ENCODE measurements around the gene PDE10A. TPM values are rescaled to one million over a fixed set of nuclear protein-coding genes. Genes with fewer than 3 reads are reported as not detected.
"Not testable (repeated sequence)": the region's sequence is repeated elsewhere in the genome, so short reads cannot be mapped to it uniquely, and the experiment has no call there.

Gene PDE10A
- total RNA-seq, 1 experiment from 2014 or later, result 1.8 TPM

- Mint-ChIP-seq H3K27me3 (ENCODE audit: insufficient read depth, unreplicated experiment) (no peaks in the 10 kb centered on the region), H3K4me1 (ENCODE audit: insufficient read depth, unreplicated experiment) (peaks cover 2% of the 10 kb centered on the region), H3K36me3 (ENCODE audit: insufficient read depth, unreplicated experiment) (no peaks in the 10 kb centered on the region), H3K9me3 (ENCODE audit: unreplicated experiment) (peaks cover 19% of the 10 kb centered on the region), H3K27ac (ENCODE audit: low read depth, unreplicated experiment) (no peak overlapping the region), H3K4me3 (ENCODE audit: unreplicated experiment) (no peak overlapping the region)
- no peak for DNase-seq (ENCODE audit: unreplicated experiment)
- intact Hi-C loops (cut with micrococcal nuclease), result no loop called here
- no peak for TF ChIP-seq CTCF (IDR thresholded peaks at IDR 0.05; ENCODE audit: unreplicated experiment)
- no TSS peak for BruUV-seq (replicated peaks)
- ChIA-PET POLR2A (no interaction called here), CTCF (no interaction called here)
Measured at GRCh38 chr6:165568326-165568725, 94.7 kb downstream of the PDE10A start.

DNA sequence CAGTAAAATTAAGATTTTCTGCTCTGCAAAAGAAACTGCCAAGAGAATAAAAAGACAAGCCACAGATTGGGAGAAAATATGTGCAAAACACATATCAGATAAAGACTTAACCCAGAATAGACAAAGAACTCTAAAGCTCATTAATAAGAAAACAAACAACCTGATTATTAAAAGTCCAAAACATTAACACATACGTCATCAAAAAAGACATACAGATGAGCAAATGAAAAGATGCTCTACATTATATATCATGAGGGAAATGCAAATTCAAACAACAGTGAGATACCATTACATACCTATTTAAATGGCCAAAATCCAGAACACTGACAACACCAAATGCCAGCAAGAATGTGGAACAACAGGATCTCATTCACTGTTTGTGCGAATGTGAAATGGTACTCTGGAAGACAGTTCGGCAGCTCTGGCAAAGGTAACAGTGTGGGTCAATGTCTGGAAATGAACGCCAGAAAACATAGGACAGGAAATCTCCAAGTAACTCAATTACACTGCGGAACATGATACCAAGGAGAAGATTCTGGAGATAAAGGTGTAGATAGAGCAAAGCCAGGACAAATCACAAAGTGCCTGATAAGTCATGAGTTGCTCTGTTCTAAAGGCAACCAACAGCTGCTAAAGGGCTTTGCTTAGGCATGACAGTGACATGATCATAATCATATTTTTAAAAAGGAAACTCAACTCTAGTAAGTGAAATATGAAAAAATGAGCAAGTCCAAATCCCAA is 96.8 kb downstream of the PDE10A start:
- ChIA-PET CTCF (no interaction called here), POLR2A (interaction anchor here (0.6 kb wide), 1 partner anchor 534 kb away, joined by 3 read pairs; no protein-coding TSS in a partner anchor)
- no peaks in the 10 kb centered on the region for H3K27me3 Mint-ChIP-seq (ENCODE audit: insufficient read depth, unreplicated experiment)
- no peaks in the 10 kb centered on the region for H3K4me1 Mint-ChIP-seq (ENCODE audit: insufficient read depth, unreplicated experiment)
- H3K4me3 Mint-ChIP-seq (ENCODE audit: unreplicated experiment), result no peak overlapping the region
- H3K27ac Mint-ChIP-seq (ENCODE audit: low read depth, unreplicated experiment), result no peak overlapping the region
- H3K36me3 Mint-ChIP-seq (ENCODE audit: insufficient read depth, unreplicated experiment), result no peaks in the 10 kb centered on the region
- no TSS peak for BruUV-seq (replicated peaks)
- no peak for TF ChIP-seq CTCF (IDR thresholded peaks at IDR 0.05; ENCODE audit: unreplicated experiment)
- no peak for DNase-seq (ENCODE audit: unreplicated experiment)
- intact Hi-C loops (cut with micrococcal nuclease), result no loop called here
- peaks cover 19% of the 10 kb centered on the region for H3K9me3 Mint-ChIP-seq (ENCODE audit: unreplicated experiment)

- ChIA-PET CTCF (interaction anchor here (0.5 to 0.7 kb wide), 2 partner anchors 278 to 449 kb away, joined by 3 read pairs; no protein-coding TSS in a partner anchor), POLR2A (no interaction called here)
- Mint-ChIP-seq H3K9me3 (ENCODE audit: unreplicated experiment) (peaks cover 24% of the 10 kb centered on the region), H3K27ac (ENCODE audit: low read depth, unreplicated experiment) (no peak overlapping the region), H3K36me3 (ENCODE audit: insufficient read depth, unreplicated experiment) (no peaks in the 10 kb centered on the region), H3K4me3 (ENCODE audit: unreplicated experiment) (no peak overlapping the region), H3K27me3 (ENCODE audit: insufficient read depth, unreplicated experiment) (no peaks in the 10 kb centered on the region), H3K4me1 (ENCODE audit: insufficient read depth, unreplicated experiment) (no peaks in the 10 kb centered on the region)
- intact Hi-C loops (cut with micrococcal nuclease), result no loop called here
- BruUV-seq (replicated peaks), result no TSS peak
- no peak for TF ChIP-seq CTCF (IDR thresholded peaks at IDR 0.05; ENCODE audit: unreplicated experiment)
- DNase-seq (ENCODE audit: unreplicated experiment), result no peak
Measured at GRCh38 chr6:165562421-165563090, 100.5 kb downstream of the PDE10A start.

DNA sequence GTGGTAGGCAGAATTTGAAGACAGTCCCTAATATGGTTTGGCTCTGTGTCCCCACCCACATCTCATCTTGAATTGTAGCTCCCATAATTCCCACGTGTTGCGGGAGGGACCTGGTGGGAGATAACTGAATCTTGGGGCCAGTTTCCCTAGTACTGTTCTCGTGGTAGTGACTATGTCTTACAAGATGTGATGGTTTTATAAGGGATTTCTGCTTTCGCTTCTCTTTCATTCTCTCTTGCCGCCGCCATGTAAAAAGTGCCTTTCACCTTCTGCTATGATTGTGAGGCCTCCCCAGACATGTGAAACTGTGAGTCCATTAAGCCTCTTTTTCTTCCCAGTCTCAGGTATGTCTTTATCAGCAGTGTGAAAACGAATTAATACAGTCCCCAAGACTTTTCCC is 103.4 kb downstream of the PDE10A start:
- Mint-ChIP-seq H3K9me3 (ENCODE audit: unreplicated experiment) (peaks cover 6% of the 10 kb centered on the region), H3K4me1 (ENCODE audit: insufficient read depth, unreplicated experiment) (peaks cover 6% of the 10 kb centered on the region), H3K4me3 (ENCODE audit: unreplicated experiment) (no peak overlapping the region), H3K27ac (ENCODE audit: low read depth, unreplicated experiment) (no peak overlapping the region), H3K36me3 (ENCODE audit: insufficient read depth, unreplicated experiment) (no peaks in the 10 kb centered on the region), H3K27me3 (ENCODE audit: insufficient read depth, unreplicated experiment) (no peaks in the 10 kb centered on the region)
- BruUV-seq (replicated peaks), result no TSS peak
- intact Hi-C loops (cut with micrococcal nuclease), result no loop called here
- CTCF ChIA-PET, result interaction anchor here (0.7 kb wide), 2 partner anchors 75 to 876 kb away, joined by 4 read pairs; no protein-coding TSS in a partner anchor
- POLR2A ChIA-PET, result no interaction called here
- TF ChIP-seq CTCF (IDR thresholded peaks at IDR 0.05; ENCODE audit: unreplicated experiment), result no peak
- DNase-seq (ENCODE audit: unreplicated experiment), result no peak

DNA sequence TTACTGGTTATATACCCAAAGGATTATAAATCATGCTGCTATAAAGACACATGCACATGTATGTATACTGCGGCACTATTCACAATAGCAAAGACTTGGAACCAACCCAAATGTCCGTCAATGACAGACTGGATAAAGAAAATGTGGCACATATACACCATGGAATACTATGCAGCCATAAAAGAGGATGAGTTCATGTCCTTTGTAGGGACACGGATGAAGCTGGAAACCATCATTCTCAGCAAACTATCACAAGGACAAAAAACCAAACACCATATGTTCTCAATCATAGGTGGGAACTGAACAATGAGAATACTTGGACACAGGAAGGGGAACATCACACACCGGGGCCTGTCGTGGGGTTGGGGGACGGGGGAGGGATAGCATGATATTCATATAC is 104.9 kb downstream of the PDE10A start:
- DNase-seq (ENCODE audit: unreplicated experiment); CTCF ChIA-PET; POLR2A ChIA-PET; BruUV-seq (replicated peaks); H3K4me1 Mint-ChIP-seq (ENCODE audit: insufficient read depth, unreplicated experiment); intact Hi-C loops (cut with micrococcal nuclease); H3K27me3 Mint-ChIP-seq (ENCODE audit: insufficient read depth, unreplicated experiment); H3K9me3 Mint-ChIP-seq (ENCODE audit: unreplicated experiment); H3K36me3 Mint-ChIP-seq (ENCODE audit: insufficient read depth, unreplicated experiment); H3K27ac Mint-ChIP-seq (ENCODE audit: low read depth, unreplicated experiment); H3K4me3 Mint-ChIP-seq (ENCODE audit: unreplicated experiment): not testable (repeated sequence)

Data from MCF 10A (cell line).